GM18499 (cell line): Measurements from ENCODE around the gene RNF181.
"Not testable (repeated sequence)": the region's sequence is repeated elsewhere in the genome, so short reads cannot be mapped to it uniquely, and the experiment has no call there.

Source experiments
- ATAC-seq: cut with Tn5 transposase; IDR thresholded peaks from one replicate; pipeline ENCODE4 v1.9.1; 2021; ENCODE audit warnings: moderate number of reproducible peaks; ENCODE audit not compliant: insufficient read depth, unreplicated experiment

The RNF181 gene

GRCh38 chr2:85575739-85576138 is 19.8 kb upstream of the RNF181 start:
- no peak for ATAC-seq

GRCh38 chr2:85577063-85577385 is 18.5 kb upstream of the RNF181 start:
- ATAC-seq, result no peak

- no peak for ATAC-seq
Observed at GRCh38 chr2:85577386-85578242, 17.9 kb upstream of the RNF181 start, which contains the start of gene VAMP8. Gene VAMP8 (plus strand): TSS chr2:85577586. CDS start chr2:85577647, 61 bp downstream.

GRCh38 chr2:85578243-85579180 is 17.0 kb upstream of the RNF181 start:
- ATAC-seq, result no peak

- ATAC-seq, result no peak
Observed at GRCh38 chr2:85579266-85579935, 16.1 kb upstream of the RNF181 start.

- no peak for ATAC-seq
Observed at GRCh38 chr2:85580206-85580605, 15.3 kb upstream of the RNF181 start.

GRCh38 chr2:85582492-85582891 is 13.1 kb upstream of the RNF181 start:
- ATAC-seq, result no peak

- no peak for ATAC-seq
Observed at GRCh38 chr2:85583667-85584353, 11.7 kb upstream of the RNF181 start.

- ATAC-seq, result no peak
Observed at GRCh38 chr2:85584354-85584856, 11.1 kb upstream of the RNF181 start, which contains the start of gene VAMP5. Gene VAMP5 (plus strand): TSS chr2:85584431. CDS start chr2:85584491, 60 bp downstream.

- ATAC-seq, result no peak
Observed at GRCh38 chr2:85584857-85585780, 10.4 kb upstream of the RNF181 start.

GRCh38 chr2:85585781-85586105 is 9.8 kb upstream of the RNF181 start:
- ATAC-seq, result no peak

GRCh38 chr2:85588236-85588635 is 7.3 kb upstream of the RNF181 start:
- no peak for ATAC-seq

- no peak for ATAC-seq
Observed at GRCh38 chr2:85588645-85589044, 6.9 kb upstream of the RNF181 start.

GRCh38 chr2:85589181-85589580 is 6.4 kb upstream of the RNF181 start:
- ATAC-seq, result no peak

- no peak for ATAC-seq
Observed at GRCh38 chr2:85589982-85590791, 5.4 kb upstream of the RNF181 start.

- no peak for ATAC-seq
Observed at GRCh38 chr2:85590950-85591349, 4.6 kb upstream of the RNF181 start.

- ATAC-seq, result no peak
Observed at GRCh38 chr2:85591563-85591962, 4.0 kb upstream of the RNF181 start.

- ATAC-seq, result not testable (repeated sequence)
Observed at GRCh38 chr2:85592299-85592698, 3.2 kb upstream of the RNF181 start.
